T47D (cell line): Measurements from ENCODE around the gene RPS10.
"Not testable (repeated sequence)": the region's sequence is repeated elsewhere in the genome, so short reads cannot be mapped to it uniquely, and the experiment has no call there.

Experiments
- DNase-seq, 2 experiments: peaks; one replicate each; pipeline versions ENCODE4 v3.0.0 to v3.0.0-alpha.2; 2011 to 2012; ENCODE audit warnings: low read depth in 1 of 2, low spot score in 1 of 2
- JUND ChIP-seq: IDR thresholded peaks from 2 replicates; pipeline ENCODE4 v1.6.1; 2012; ENCODE audit warnings: low read depth
- in situ Hi-C: cut with HindIII; loops from 2 replicates; pipeline ENCODE4 v1.10.0; 2016; ENCODE audit warnings: low sequenced_read_pairs, low pct_unique_long_range_greater_than_20kb

The RPS10 gene

DNA sequence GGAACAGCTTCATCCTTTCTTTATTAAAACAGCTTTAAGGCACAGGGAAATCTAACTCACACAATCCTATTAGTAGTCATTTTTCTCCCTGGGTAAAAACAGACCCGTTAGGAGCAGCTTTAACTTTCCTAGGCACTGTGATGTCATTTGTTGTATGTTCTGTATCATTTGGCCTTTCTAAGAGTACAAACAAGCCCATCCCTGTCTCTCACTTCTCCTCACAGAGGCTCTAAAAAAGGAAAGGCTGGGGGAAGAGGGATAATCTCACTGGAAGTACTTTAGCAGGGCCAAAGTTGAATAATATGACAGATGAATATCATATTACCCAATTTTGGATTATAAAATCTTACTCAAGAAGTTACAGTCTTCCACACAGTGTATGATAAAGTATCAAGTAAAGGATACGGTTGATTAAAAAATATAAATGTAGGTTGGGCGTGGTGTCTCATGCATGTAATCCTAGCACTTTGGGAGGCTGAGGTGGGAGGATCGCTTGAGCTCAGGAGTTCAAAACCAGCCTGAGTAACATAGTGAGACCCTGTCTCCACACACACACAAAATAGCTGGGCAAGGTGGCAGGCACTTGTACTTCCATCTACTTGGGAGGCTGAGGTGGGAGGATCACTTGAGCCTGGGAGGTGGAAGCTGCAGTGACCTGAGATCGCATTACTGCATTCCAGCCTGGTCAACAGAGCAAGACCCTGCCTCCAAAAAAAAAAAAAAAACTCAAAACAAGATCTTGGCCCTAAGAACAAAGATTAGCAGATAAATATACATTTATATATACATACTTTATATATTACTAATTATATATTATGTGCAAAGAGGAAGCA lies 41.3 kb downstream of the RPS10 start:
- TF ChIP-seq JUND = no peak
- in situ Hi-C loops = no loop called here
- no peak for DNase-seq

DNA sequence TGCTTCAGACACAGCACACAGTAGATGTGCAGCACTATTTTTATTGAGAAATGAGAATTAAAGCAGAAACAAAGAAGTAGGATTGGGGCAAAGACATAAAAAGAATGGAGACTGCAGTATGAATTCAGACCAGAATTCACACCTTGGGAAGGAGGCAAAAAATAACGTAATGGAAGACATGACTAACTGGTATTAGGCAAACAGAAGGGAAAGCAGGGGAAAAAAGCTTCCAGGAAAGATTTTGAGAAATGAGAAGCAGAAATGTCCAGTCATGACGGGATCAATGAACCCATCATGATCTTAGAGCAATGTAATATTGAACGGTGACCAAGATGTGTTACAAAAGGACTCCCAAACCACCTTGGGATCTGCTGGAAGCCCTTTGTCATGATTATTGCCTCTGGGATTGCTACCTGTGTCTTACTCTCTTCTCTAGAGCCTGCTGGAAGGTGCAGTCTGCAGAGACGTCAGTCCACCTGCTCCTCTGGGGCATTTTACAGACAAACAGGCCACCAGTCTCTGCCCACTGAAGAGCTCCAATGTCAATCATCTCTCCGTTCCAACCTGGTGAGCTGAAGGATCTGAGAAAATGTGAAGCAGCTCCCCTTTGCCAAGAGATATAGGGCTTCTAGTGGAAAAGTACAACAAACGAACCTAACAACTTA lies 42.1 kb downstream of the RPS10 start:
- TF ChIP-seq JUND = no peak
- in situ Hi-C loops = no loop called here
- DNase-seq = no peak

DNA sequence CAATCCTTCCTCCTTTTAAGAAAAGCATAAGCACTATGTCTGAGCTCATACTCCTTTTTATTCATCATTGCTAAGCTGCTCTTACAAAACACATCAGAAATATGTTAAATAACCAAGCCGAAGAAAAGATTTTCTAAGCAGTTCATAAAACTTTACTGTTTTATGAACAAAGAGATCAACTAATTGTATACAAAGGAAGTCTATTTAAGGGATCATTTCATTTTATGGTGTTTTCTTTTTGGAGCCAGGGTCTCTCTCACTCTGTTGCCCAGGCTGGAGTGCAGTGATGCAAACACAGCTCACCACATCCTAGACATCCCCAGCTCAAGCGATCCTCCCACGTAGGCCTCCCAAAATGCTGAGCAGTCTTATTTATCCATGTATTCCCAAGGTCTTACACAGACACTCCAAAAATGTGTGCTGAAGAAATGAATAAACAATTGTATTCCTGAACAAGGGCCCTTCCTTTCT lies 42.7 kb downstream of the RPS10 start:
- in situ Hi-C loops = no loop called here
- no peak for DNase-seq
- TF ChIP-seq JUND = no peak

DNA sequence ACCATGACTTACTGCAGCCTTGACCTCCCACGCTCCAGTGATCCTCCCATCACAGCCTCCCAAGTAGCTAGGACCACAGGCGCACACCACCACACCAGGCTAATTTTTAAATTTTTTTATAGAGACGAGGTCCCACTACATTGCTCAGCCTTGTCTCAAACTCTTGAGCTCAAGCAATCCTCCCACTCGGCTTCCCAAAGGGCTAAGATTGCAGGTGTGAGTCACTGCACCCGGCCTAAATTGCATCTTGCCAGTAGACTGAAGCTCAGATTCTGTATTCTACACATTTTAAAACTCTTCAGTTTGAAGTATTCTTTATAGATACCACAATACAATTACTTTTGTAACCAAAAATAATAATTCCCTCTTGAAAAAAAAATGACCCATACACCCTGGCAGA lies 44.8 kb downstream of the RPS10 start:
- no peak for TF ChIP-seq JUND
- no peak for DNase-seq
- in situ Hi-C loops = no loop called here

DNA sequence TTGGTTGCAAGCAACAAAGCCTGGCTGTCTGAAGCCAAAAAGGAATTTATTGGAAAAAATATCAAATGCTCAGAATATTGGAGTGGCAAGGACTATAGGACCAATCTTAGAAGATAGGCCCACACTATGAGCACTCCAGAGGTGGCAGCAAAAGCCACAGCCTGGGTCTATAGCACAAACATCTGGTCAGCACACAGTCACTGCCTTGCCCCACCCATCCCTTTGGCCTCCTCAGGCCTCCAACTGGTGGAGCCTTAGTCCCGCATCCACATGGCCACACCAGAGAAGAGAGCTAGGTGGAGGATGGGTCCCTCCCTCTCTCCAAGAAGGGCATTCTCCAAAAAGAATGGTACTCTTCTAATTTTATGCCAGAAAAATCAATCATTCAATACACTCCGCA lies 47.4 kb downstream of the RPS10 start:
- no peak for DNase-seq
- in situ Hi-C loops = no loop called here
- TF ChIP-seq JUND = no peak

DNA sequence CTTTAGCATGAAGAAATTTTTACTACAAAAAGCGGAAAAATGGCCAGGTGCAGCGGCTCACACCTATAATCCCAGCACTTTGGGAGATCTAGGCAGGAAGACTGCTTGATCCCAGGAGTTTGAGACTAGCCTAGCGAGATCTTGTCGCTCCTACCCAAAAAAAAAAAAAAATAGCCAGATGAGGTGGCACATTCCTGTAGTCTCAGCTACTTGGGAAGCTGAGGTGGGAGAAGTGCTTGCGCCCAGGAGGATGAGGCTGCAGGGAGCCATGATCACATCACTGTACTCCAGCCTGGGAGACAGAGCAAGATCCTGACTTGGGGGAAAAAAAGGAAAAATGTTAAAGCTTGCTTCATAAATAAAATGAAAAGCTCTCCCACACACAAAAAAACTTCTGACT lies 47.9 kb downstream of the RPS10 start:
- no peak for DNase-seq
- in situ Hi-C loops = no loop called here
- no peak for TF ChIP-seq JUND

DNA sequence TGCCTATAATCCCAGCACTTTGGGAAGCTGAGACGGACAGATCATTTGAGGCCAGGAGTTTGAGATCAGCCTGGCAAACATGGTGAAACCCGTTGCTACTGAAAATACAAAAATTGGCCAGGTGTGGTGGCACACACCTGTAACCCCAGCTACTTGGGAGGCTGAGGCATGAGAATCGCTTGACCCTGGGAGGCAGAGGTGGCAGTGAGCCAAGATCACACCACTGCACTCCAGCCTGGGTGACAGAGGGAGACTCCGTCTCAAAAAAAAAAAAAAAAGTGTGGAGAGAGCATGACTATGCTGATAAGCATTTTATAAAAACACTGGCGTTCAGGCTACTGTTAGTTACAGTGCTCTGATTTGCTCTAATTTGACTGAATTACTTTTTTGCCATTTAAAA lies 48.3 kb downstream of the RPS10 start:
- DNase-seq, in situ Hi-C loops: not testable (repeated sequence)

DNA sequence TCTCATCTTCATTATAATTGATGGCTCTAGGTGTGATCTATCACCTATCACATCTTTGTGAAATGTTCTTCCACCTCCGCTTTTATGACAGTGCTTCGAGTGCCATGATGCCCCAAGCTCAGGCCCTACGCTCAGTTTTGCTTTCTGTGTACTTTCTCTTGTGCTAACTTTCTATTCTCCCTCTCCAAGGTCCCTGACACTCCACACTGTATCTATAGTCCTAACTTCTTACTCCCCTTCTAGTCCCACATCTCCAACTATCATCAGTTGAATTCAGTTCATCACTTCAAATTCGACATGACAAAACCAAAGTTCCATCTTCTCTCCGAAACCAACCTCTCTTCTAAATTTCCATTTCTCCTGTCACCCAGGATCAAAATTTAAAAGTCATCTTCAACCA lies 50.0 kb downstream of the RPS10 start:
- no peak for TF ChIP-seq JUND
- no peak for DNase-seq
- in situ Hi-C loops = no loop called here

DNA sequence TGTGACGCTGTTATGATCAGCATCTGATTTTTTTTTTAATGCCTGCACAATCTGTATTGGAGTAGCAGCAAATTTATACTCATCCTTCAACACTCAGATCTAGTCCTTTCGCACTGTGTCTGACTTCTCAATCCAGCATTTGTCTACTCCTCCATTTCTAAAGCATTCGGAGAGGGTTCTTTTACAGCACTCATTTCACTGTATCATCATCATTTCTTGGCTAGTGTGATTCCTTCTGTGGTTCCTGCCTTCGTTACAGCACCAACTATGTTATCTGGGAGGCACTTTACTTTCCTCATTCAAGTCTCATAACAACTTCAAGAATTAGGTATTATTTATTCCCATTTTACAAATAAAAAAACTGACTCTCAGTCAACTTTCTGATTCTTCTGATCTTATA lies 51.4 kb downstream of the RPS10 start:
- no peak for TF ChIP-seq JUND
- DNase-seq = no peak
- in situ Hi-C loops = no loop called here

DNA sequence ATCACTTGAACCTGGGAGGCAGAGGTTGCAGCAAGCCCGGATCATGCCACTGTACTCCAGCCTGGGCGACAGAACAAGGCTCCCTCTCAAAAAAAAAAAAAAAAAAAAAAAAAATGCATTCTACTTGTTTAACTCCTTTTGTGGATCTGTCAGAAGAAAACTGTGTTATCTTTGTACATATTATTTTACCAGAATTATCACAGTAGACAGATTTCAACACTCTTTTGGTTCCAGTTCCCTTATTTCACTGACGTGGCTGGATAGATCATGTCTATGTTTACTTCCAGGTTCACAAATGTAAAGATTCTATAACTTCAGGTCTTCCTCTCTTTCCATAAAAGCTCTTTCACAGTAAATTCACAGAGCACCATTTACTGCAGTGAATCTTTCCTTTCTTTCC lies 51.8 kb downstream of the RPS10 start:
- in situ Hi-C loops = no loop called here
- no peak for TF ChIP-seq JUND
- no peak for DNase-seq

DNA sequence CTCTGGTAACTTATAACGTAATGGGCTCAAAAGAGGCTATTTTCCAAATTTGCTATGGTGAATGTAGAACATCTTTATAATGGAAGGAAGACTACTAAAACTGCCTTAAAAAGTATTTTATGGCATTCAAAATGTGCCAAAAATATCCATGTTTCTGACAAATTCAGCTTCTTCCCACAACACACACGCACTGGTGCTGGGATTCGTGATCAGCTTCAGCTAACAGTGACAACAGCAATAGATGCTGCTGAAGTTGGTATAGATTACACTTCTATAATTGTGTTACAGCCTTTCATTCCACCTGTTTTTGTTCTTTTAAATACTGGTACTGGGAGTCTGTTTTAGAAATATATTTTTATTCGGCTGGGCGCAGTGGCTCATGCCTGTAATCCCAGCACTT lies 52.4 kb downstream of the RPS10 start:
- DNase-seq = no peak
- in situ Hi-C loops = no loop called here
- no peak for TF ChIP-seq JUND

DNA sequence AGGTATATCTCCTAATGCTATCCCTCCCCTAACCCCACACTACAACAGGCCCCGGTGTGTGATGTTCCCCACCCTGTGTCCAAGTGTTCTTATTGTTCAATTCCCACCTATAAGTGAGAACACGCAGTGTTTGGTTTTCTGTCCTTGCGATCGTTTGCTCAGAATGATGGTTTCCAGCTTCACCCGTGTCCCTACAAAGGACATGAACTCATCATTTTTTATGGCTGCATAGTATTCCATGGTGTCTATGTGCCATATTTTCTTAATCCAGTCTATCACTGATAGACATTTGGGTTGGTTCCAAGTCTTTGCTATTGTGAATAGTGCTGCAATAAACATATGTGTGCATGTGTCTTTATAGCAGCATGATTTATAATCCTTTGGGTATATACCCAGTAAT lies 54.0 kb downstream of the RPS10 start:
- DNase-seq, in situ Hi-C loops: not testable (repeated sequence)

DNA sequence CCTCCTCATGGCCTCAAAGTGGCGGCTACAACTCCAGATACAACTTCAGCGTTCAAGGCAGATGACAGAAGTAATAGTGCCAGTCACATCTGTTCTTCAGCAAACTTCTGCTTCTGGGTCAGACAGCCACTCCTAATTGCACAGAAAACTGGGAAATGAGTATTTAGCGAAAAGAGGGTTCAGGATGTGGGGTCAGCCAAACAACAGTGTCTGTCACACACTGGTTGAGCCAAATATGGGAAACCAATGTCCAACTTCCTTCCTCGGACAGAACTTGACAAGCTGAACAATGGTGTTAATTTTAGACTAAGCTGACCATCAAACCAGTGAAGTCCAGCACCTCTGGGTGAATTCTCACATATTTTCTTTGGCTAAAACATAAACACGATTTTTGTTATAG lies 55.5 kb downstream of the RPS10 start:
- in situ Hi-C loops = no loop called here
- no peak for TF ChIP-seq JUND
- DNase-seq = no peak

DNA sequence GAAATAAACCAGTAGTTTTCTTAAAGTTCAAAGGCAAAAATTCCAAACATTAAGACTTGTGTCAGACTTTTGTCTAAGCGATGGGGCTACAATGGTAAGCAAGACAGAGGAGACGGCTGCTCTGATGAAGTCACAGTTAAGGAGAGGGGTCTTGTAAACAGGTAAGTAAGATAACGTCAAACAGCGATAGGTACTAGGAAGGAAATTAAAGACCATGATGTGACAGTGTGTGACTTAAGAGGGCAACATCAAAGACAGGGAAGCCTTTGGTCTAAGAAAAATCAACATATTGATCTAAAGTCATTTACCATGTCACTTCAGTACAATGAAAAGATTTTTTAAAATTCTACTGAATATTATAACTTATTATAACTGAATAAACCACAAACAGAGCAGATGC lies 56.5 kb downstream of the RPS10 start:
- TF ChIP-seq JUND = no peak
- DNase-seq = no peak
- in situ Hi-C loops = no loop called here
